GM19025 (cell line): ENCODE results near the gene ATP6V1G2.
"Not testable (repeated sequence)": the region's sequence is repeated elsewhere in the genome, so short reads cannot be mapped to it uniquely, and the experiment has no call there.

Experiments
- ATAC-seq: cut with Tn5 transposase; IDR thresholded peaks from one replicate; pipeline ENCODE4 v1.9.1; 2021; ENCODE audit warnings: mild to moderate bottlenecking, low read depth, moderate library complexity; ENCODE audit not compliant: unreplicated experiment

ATP6V1G2 gene

GRCh38 chr6:31556307-31556706 is 9.9 kb upstream of the ATP6V1G2 start:
- no peak for ATAC-seq

GRCh38 chr6:31551371-31551770 is 5.0 kb upstream of the ATP6V1G2 start:
- not testable (repeated sequence) for ATAC-seq

GRCh38 chr6:31548544-31548873 is 2.1 kb upstream of the ATP6V1G2 start:
- ATAC-seq: no peak

DNA sequence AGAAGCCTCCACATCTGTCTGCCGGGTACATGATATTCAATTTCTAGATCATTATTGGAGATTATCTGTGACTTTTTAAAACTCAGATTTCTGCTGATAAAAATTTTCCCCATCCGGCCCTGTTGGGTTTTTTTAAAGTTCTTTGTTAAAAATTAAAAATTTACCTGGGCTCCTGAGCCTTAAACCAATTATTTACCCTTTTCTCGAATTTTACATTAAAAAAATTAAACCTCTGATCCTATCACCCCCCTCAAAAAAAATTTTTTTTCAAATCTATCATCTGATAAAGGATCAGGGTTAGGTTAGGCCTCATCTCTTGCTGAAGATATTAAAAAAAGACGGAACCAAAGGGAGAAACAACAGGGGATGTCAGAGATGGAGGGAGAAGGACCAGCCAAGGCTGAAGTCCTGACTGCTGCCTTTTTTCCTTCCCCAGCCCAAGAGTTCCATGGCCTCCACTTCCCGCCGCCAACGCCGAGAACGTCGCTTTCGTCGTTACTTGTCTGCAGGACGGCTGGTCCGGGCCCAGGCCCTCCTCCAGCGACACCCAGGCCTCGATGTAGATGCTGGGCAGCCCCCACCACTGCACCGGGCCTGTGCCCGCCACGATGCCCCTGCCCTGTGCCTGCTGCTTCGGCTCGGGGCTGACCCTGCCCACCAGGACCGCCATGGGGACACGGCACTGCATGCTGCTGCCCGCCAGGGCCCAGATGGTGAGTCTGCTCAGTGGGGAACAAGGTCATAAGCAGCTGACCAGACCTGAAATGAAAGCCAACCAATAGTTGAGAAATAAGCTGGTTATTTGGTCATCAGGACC is 1.5 kb upstream of the ATP6V1G2 start:
- ATAC-seq: no peak

DNA sequence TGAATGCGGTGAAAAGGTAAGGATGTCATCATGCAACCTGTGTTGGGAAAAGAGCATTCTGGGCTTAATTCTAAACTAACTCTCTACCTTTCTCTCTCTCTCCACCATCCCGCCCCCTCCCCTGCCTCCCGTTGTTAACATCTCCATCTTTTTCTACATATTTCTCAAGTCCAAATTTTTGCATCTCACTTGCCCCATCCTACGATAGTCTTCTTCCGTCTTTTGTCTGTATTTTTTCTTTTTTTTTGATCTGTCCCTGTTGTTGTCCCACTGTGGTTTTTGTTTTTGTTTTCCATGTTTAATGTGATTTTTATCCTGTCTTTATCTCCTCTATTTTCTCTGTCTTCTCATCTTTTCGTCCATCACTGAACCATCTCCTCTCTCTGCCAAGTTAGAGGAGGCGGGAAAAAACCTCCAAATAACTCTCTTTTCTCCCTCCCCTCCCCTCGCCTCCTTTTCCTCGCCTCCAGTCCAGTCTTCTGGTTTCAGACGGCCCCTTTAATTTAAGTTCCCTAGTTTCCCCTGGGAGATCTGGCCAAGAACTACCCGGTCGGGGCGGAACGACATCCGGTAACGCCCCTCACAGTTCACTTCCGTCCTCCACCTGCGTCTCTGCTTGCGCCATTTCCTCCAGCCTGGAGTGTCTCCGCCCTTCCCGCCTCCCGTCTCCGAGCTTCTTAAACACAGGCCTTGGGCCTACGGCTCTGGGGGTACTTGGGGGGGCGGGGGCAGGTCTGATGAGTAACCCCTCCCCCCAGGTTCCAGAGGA is 734 bp upstream of the ATP6V1G2 start, which contains the start of gene NFKBIL1:
Gene NFKBIL1 (plus strand): TSS at position 651 of the 769 bp plus-strand sequence. CDS start 87 bp downstream, at position 738.
- peak; percentile 72 for ATAC-seq

DNA sequence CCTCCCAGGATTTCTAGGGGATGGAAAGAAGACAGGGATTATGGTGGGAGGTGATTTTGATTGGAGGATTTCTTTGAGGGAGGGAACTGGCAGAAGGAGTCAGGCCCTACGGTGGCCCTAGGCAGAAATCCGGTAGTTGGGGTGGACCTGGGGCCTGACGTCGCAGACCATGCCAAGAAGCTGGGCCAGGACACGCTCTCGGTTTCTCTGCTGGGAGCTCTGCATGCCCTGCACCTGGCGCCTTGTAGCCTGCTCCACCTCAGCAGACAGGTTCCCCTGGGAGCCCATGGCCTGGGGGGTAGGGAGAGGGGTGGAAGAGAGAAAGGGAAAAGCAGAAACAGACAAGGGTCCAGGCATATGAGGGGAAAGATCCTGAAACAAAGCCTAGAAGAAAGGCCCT is 1.1 kb downstream of the ATP6V1G2 start:
- ATAC-seq: no peak

GRCh38 chr6:31544676-31545075 is 1.7 kb downstream of the ATP6V1G2 start:
- ATAC-seq: no peak

GRCh38 chr6:31543639-31544038 is 2.8 kb downstream of the ATP6V1G2 start:
- no peak for ATAC-seq

- ATAC-seq: peak; percentile 65
Observed at GRCh38 chr6:31541658-31542521, 4.5 kb downstream of the ATP6V1G2 start, which contains the start of gene DDX39B. Gene DDX39B (minus strand): TSS chr6:31542003. CDS start chr6:31540532, 1,471 bp downstream.

GRCh38 chr6:31541059-31541657 is 5.2 kb downstream of the ATP6V1G2 start:
- ATAC-seq: no peak

- ATAC-seq: no peak
Observed at GRCh38 chr6:31540640-31541039, 5.8 kb downstream of the ATP6V1G2 start.

GRCh38 chr6:31538805-31539400 is 7.5 kb downstream of the ATP6V1G2 start:
- no peak for ATAC-seq

- no peak for ATAC-seq
Observed at GRCh38 chr6:31535538-31536324, 10.7 kb downstream of the ATP6V1G2 start.

DNA sequence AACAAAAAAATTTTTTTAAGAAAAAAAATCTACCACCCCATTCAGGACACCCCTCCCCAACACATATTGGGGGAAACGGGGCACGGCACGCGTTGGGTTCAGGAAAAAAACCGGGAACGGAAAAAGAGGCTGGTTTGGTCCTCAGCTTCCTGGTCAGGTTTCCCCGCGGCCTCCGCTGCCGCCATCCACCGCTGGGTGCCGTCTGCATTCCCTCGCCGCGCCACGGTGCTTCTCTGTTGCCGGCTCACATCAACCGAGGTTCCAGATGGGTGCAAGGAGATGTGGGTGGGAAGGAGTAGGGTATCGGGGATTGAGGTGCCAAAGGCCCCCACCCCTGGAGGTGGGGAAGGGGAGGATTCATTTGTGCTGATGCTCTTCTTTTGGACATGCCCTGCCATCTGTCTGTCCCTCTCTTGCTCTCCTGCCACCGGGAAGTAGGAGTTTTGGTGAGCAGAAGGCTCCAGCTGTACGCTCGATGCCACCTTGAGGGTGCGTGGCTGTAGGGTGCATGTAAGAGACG is 11.8 kb downstream of the ATP6V1G2 start:
- no peak for ATAC-seq

DNA sequence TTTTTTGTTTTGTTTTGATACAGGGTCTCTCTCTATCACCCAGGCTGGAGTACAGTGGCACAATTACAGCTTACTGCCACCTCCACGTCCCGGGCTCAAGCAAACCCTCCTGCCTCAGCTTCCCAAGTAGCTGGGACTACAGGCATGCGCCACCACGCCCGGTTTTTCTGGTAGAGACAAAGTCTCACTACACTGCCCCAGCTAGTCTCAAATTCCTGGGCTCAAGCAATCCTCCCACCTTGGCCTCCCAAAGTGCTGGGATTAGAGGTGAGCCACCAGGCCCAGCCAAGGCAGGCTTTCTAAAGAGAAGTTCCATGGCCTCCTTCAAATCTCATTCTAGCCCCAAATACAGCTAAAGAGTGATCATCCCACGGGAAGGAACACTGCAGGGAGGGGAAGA is 12.4 kb downstream of the ATP6V1G2 start:
- ATAC-seq: no peak

DNA sequence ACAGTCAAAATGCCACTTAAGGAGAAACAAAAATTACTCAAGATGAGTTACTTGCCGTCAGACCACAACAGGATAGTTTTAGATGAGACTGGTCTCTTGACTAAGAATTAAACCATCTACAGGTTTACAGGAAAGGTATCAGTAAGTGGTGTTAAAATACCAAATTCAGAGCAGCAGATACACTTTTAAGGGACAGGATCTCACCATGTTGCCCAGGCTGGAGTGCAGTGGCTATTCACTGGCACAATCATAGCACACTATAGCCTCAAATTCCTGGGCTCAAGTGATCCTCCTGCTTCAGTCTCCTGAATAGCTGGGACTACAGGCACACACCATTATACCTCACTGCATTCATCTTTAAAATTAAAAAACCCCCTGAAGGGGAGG is 13.0 kb downstream of the ATP6V1G2 start:
- ATAC-seq: no peak

GRCh38 chr6:31532644-31533454 is 13.6 kb downstream of the ATP6V1G2 start:
- no peak for ATAC-seq
